SK-N-MC (cell line): ENCODE results near the gene MTMR8.

Experiments used
- DNase-seq: peaks from one replicate; pipeline ENCODE4 v3.0.0-alpha.2; 2011; ENCODE audit warnings: low read depth, low spot score
- H3K27ac ChIP-seq: fragments of 200-600 bp; sonication (generic); 2 replicates; pipeline ENCODE4 v1.5.1; 2016; ENCODE audit warnings: mixed run types
- H3K36me3 ChIP-seq: fragments of 200-600 bp; sonication (generic); 2 replicates; pipeline ENCODE4 v1.6.1; 2017; ENCODE audit warnings: antibody characterized with exemption, low read length, mixed read lengths; ENCODE audit not compliant: insufficient read depth
- H3K4me3 ChIP-seq: fragments of 200-600 bp; sonication (generic); 2 replicates; pipeline ENCODE4 v1.5.1; 2016
- H3K9ac ChIP-seq: fragments of 200-600 bp; sonication (generic); 2 replicates; pipeline ENCODE4 v1.8.0; 2017; ENCODE audit warnings: mixed run types, mixed read lengths; ENCODE audit not compliant: insufficient read length
- H3K9me3 ChIP-seq: fragments of 200-600 bp; sonication (generic); 2 replicates; pipeline ENCODE4 v1.6.1; 2017; ENCODE audit warnings: low read depth, mild to moderate bottlenecking, antibody characterized with exemption, low read length, moderate library complexity, mixed read lengths
- EZH2 ChIP-seq: fragments of 200-600 bp; sonication (generic); IDR thresholded peaks from one replicate; pipeline ENCODE4 v1.6.1; 2017; ENCODE audit warnings: antibody characterized with exemption
- FOXP2 ChIP-seq: optimal IDR thresholded peaks from 2 replicates; pipeline ENCODE3; 2011; ENCODE audit warnings: mild to moderate bottlenecking, moderate library complexity; ENCODE audit not compliant: insufficient read depth; ENCODE audit errors: extremely low read length, control extremely low read depth
- POLR2AphosphoS5 ChIP-seq: IDR thresholded peaks from 2 replicates; pipeline ENCODE4 v1.6.1; 2012; ENCODE audit warnings: mild to moderate bottlenecking, low read depth, low read length, borderline replicate concordance

Gene MTMR8

GRCh38 chrX:64230123-64230970 is 164.9 kb downstream of the MTMR8 start, which contains the start of gene ASB12:
Gene ASB12 (minus strand): TSS chrX:64230607. CDS start chrX:64225650, 4,957 bp downstream.
- DNase-seq = no peak
- Histone ChIP-seq H3K4me3 (no peak within 1 kb of the TSS), H3K36me3 (no peaks in the 10 kb centered on the region), H3K9me3 (no peaks in the 10 kb centered on the region), H3K9ac (no peak within 1 kb of the TSS), H3K27ac (no peak within 1 kb of the TSS)
- TF ChIP-seq EZH2 = no peak
- TF ChIP-seq FOXP2 = no peak
- no peak for TF ChIP-seq POLR2AphosphoS5

DNA sequence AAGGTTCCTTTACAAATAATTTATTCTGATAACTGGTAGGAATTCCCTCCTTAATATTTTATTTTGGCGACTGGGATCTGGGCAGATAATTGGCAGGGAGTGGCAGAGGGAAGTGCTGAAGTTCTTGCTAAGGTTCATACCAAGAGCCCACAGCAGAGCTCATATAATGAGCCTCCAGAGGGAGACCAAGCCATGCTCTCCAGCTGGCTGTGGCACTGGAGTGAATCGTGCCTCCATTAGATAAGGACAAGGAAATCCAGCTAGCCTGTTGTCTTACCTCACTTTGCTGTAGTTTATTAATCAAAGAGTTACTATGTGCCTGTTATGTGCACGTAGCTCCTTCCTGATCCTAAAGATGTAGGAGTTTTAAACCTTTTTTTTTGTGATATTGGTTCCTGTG is 166.1 kb downstream of the MTMR8 start:
- no peaks in the 10 kb centered on the region for H3K36me3 ChIP-seq
- TF ChIP-seq FOXP2 (no peak), EZH2 (no peak), POLR2AphosphoS5 (no peak)
- DNase-seq = no peak

More for the DNA sequence above, 166.1 kb downstream of the MTMR8 start:
- H3K9me3 ChIP-seq = no peaks in the 10 kb centered on the region
- no peak overlapping the region for H3K9ac ChIP-seq
- no peak overlapping the region for H3K4me3 ChIP-seq
- no peak overlapping the region for H3K27ac ChIP-seq
